OCI-LY3 (cell line): ENCODE measurements around the gene FBXO28.

ENCODE experiments used
- CTCF ChIP-seq: fragments of 200-600, 300-600 bp; sonication (generic); IDR thresholded peaks from 2 replicates; pipeline ENCODE4 v1.5.1; 2014; ENCODE audit warnings: antibody characterized with exemption, low read length, low read depth
- EZH2phosphoT487 ChIP-seq: fragments of 200-600 bp; shearing (Covaris generic); IDR thresholded peaks from 2 replicates; pipeline ENCODE4 v1.6.1; 2018; ENCODE audit warnings: antibody characterized with exemption, mixed run types, low read depth

GRCh38 chr1:224082146-224082545 lies 31.8 kb upstream of the FBXO28 start:
- TF ChIP-seq CTCF (no peak), EZH2phosphoT487 (no peak)
